SK-N-SH treated with all-trans-retinoic acid at 6 μM for 48 hours (cell line): ENCODE results near the gene MIPOL1.

Experiments used
- ISL1 ChIP-seq: fragments of 250-450 bp; sonication (Bioruptor Pico); IDR thresholded peaks from 2 replicates; pipeline ENCODE4 v2.1.2; 2022; ENCODE audit warnings: mild to moderate bottlenecking, moderate library complexity
- OSR1 ChIP-seq: fragments of 250-450 bp; sonication (Bioruptor Pico); IDR thresholded peaks from 2 replicates; pipeline ENCODE4 v1.8.0; 2022; ENCODE audit warnings: moderate library complexity, mild to moderate bottlenecking, inconsistent platforms
- RARB ChIP-seq: fragments of 250-450 bp; sonication (Bioruptor Pico); IDR thresholded peaks from 2 replicates; pipeline ENCODE4 v1.8.0; 2021; ENCODE audit warnings: mild to moderate bottlenecking, moderate library complexity
- TCF4 ChIP-seq: fragments of 250-450 bp; sonication (Bioruptor Pico); IDR thresholded peaks from 2 replicates; pipeline ENCODE4 v1.8.0; 2021; ENCODE audit warnings: mild to moderate bottlenecking, moderate library complexity, borderline replicate concordance
- ZC3H10 ChIP-seq: fragments of 250-450 bp; sonication (Bioruptor Pico); IDR thresholded peaks from 2 replicates; pipeline ENCODE4 v1.5.1; 2021; ENCODE audit warnings: mild to moderate bottlenecking, moderate library complexity
- ZFP30 ChIP-seq: fragments of 450-650 bp; formaldehyde crosslinking; IDR thresholded peaks from 2 replicates; pipeline ENCODE4 v1.5.0; 2022; ENCODE audit warnings: mild to moderate bottlenecking, moderate library complexity
- TF ChIP-seq, protein P1 (sequence below): fragments of 250-450 bp; sonication (Bioruptor Pico); IDR thresholded peaks from 2 replicates; pipeline ENCODE4 v1.8.0; 2020; ENCODE audit warnings: mild to moderate bottlenecking, moderate library complexity, borderline replicate concordance
- TF ChIP-seq, protein P2 (sequence below): fragments of 250-450 bp; sonication (Bioruptor Pico); IDR thresholded peaks from 2 replicates; pipeline ENCODE4 v1.5.0; 2020; ENCODE audit warnings: mild to moderate bottlenecking, moderate library complexity

GRCh38 chr14:37179896-37180502, 17.7 kb upstream of the MIPOL1 start:
- TF ChIP-seq ZC3H10 (CRISPR knock-in tag) = no peak
- no peak for TF ChIP-seq RARB
- TF ChIP-seq, protein P1, sequence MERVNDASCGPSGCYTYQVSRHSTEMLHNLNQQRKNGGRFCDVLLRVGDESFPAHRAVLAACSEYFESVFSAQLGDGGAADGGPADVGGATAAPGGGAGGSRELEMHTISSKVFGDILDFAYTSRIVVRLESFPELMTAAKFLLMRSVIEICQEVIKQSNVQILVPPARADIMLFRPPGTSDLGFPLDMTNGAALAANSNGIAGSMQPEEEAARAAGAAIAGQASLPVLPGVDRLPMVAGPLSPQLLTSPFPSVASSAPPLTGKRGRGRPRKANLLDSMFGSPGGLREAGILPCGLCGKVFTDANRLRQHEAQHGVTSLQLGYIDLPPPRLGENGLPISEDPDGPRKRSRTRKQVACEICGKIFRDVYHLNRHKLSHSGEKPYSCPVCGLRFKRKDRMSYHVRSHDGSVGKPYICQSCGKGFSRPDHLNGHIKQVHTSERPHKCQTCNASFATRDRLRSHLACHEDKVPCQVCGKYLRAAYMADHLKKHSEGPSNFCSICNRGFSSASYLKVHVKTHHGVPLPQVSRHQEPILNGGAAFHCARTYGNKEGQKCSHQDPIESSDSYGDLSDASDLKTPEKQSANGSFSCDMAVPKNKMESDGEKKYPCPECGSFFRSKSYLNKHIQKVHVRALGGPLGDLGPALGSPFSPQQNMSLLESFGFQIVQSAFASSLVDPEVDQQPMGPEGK (CRISPR knock-in tag) = no peak
- no peak for TF ChIP-seq ZFP30 (CRISPR knock-in tag)
- TF ChIP-seq, protein P2, sequence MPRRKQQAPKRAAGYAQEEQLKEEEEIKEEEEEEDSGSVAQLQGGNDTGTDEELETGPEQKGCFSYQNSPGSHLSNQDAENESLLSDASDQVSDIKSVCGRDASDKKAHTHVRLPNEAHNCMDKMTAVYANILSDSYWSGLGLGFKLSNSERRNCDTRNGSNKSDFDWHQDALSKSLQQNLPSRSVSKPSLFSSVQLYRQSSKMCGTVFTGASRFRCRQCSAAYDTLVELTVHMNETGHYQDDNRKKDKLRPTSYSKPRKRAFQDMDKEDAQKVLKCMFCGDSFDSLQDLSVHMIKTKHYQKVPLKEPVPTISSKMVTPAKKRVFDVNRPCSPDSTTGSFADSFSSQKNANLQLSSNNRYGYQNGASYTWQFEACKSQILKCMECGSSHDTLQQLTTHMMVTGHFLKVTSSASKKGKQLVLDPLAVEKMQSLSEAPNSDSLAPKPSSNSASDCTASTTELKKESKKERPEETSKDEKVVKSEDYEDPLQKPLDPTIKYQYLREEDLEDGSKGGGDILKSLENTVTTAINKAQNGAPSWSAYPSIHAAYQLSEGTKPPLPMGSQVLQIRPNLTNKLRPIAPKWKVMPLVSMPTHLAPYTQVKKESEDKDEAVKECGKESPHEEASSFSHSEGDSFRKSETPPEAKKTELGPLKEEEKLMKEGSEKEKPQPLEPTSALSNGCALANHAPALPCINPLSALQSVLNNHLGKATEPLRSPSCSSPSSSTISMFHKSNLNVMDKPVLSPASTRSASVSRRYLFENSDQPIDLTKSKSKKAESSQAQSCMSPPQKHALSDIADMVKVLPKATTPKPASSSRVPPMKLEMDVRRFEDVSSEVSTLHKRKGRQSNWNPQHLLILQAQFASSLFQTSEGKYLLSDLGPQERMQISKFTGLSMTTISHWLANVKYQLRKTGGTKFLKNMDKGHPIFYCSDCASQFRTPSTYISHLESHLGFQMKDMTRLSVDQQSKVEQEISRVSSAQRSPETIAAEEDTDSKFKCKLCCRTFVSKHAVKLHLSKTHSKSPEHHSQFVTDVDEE = no peak
- TF ChIP-seq OSR1 (CRISPR knock-in tag) = no peak
- no peak for TF ChIP-seq TCF4
- no peak for TF ChIP-seq ISL1 (CRISPR knock-in tag)
